ENCODE measurements around the gene ITGA3. TPM values are rescaled to one million over a fixed set of nuclear protein-coding genes. Genes with fewer than 3 reads are reported as not detected.

ITGA3 gene
- total RNA-seq, 2 experiments from 2014 or later = 7.9 to 8.7 TPM

- ATAC-seq (no peak), DNase-seq (no peak)
- Mint-ChIP-seq H3K27ac (no peak overlapping the region), H3K36me3 (ENCODE audit: low read depth) (no peaks in the 10 kb centered on the region), H3K4me3 (no peak overlapping the region), H3K4me1 (ENCODE audit: low read depth) (peaks cover 4% of the 10 kb centered on the region), H3K27me3 (ENCODE audit: low read depth) (no peaks in the 10 kb centered on the region), H3K9me3 (ENCODE audit: insufficient read depth) (no peaks in the 10 kb centered on the region)
- ChIA-PET CTCF (interaction anchor here (1.1 to 2.4 kb wide), 4 partner anchors 11 to 20 kb away, joined by 5 to 17 read pairs (median 11); partner anchors contain the start of gene ITGA3), POLR2A (no interaction called here)
These were observed 20.8 kb downstream of the ITGA3 start for GRCh38 chr17:50076591-50077235.

DNA sequence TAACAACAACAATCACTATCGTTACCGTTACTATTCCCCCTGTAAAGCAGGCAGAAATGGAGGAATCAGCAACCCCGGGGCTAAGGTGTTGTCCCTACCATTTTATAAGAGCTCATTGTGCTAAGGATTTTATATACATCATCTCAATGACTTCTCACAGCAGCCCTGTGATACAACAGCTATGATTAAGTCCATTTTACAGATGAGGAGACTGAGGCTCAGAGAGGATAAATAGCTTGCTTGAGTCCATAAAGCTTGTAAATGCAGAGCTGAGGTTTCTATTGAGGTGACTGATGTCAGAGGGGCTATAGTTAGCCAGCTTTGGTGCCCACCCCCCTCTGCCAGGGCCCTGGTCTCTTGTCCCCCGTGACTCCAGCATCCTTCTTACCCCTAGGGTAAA lies 22.5 kb downstream of the ITGA3 start:
- no peak for DNase-seq
- Mint-ChIP-seq H3K27ac (no peak overlapping the region), H3K36me3 (ENCODE audit: low read depth) (no peaks in the 10 kb centered on the region), H3K4me1 (ENCODE audit: low read depth) (no peaks in the 10 kb centered on the region), H3K4me3 (no peak overlapping the region), H3K9me3 (ENCODE audit: insufficient read depth) (no peaks in the 10 kb centered on the region), H3K27me3 (ENCODE audit: low read depth) (no peaks in the 10 kb centered on the region)
- POLR2A ChIA-PET = no interaction called here
- CTCF ChIA-PET = interaction anchor here (1.2 to 2.4 kb wide), 5 partner anchors 9 to 126 kb away, joined by 3 to 17 read pairs (median 10); partner anchors contain the start of gene ITGA3
- no peak for ATAC-seq

GRCh38 chr17:50079334-50080095 lies 23.6 kb downstream of the ITGA3 start:
- H3K27me3 Mint-ChIP-seq (ENCODE audit: low read depth) = no peaks in the 10 kb centered on the region
- H3K4me1 Mint-ChIP-seq (ENCODE audit: low read depth) = no peaks in the 10 kb centered on the region
- ChIA-PET CTCF (interaction anchor here (1.2 to 2.4 kb wide), 4 partner anchors 8 to 121 kb away, joined by 3 to 17 read pairs (median 8); partner anchors contain the start of gene ITGA3), POLR2A (no interaction called here)
- no peak overlapping the region for H3K4me3 Mint-ChIP-seq
- no peak overlapping the region for H3K27ac Mint-ChIP-seq
- H3K9me3 Mint-ChIP-seq (ENCODE audit: insufficient read depth) = no peaks in the 10 kb centered on the region
- DNase-seq = no peak
- no peak for ATAC-seq
- no peaks in the 10 kb centered on the region for H3K36me3 Mint-ChIP-seq (ENCODE audit: low read depth)

DNA sequence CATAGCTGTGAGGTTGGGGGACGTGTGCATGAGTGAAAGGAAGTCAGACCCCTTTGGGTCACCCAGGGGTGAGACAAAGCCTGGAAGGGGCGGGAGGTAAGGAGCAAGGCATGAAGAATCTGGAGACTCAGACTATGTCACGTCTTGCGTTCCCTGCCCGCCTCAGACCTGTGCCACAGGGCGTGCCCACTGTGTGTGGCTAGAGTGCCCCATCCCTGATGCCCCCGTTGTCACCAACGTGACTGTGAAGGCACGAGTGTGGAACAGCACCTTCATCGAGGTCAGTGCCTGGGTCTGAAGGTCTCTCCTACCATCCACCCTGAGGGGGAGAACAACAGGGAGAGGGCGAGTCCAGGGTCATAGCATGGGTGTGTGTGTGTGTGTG lies 24.2 kb downstream of the ITGA3 start:
- POLR2A ChIA-PET = no interaction called here

GRCh38 chr17:50080827-50081226 lies 24.9 kb downstream of the ITGA3 start:
- ChIA-PET POLR2A (no interaction called here), CTCF (interaction anchor here (1.2 to 2.2 kb wide), 4 partner anchors 13 to 119 kb away, joined by 3 to 9 read pairs (median 3); no protein-coding TSS in a partner anchor)
- ATAC-seq (no peak), DNase-seq (no peak)
- Mint-ChIP-seq H3K27me3 (ENCODE audit: low read depth) (no peaks in the 10 kb centered on the region), H3K9me3 (ENCODE audit: insufficient read depth) (no peaks in the 10 kb centered on the region), H3K4me1 (ENCODE audit: low read depth) (no peaks in the 10 kb centered on the region), H3K4me3 (no peak overlapping the region), H3K36me3 (ENCODE audit: low read depth) (no peaks in the 10 kb centered on the region), H3K27ac (no peak overlapping the region)

More for the DNA sequence above, 24.2 kb downstream of the ITGA3 start:
- Mint-ChIP-seq H3K4me1 (ENCODE audit: low read depth) (no peaks in the 10 kb centered on the region), H3K27me3 (ENCODE audit: low read depth) (no peaks in the 10 kb centered on the region), H3K27ac (no peak overlapping the region), H3K9me3 (ENCODE audit: insufficient read depth) (no peaks in the 10 kb centered on the region), H3K4me3 (no peak overlapping the region), H3K36me3 (ENCODE audit: low read depth) (no peaks in the 10 kb centered on the region)
- no peak for DNase-seq
- CTCF ChIA-PET = interaction anchor here (1.2 to 1.6 kb wide), 2 partner anchors 14 to 120 kb away, joined by 3 read pairs; no protein-coding TSS in a partner anchor
- ATAC-seq = no peak

GRCh38 chr17:50081757-50082156 lies 25.8 kb downstream of the ITGA3 start:
- POLR2A ChIA-PET = no interaction called here
- ATAC-seq = no peak
- H3K4me1 Mint-ChIP-seq (ENCODE audit: low read depth) = no peaks in the 10 kb centered on the region

GRCh38 chr17:50087246-50087911 lies 31.5 kb downstream of the ITGA3 start:
- H3K27me3 Mint-ChIP-seq (ENCODE audit: low read depth) = no peaks in the 10 kb centered on the region
- no peaks in the 10 kb centered on the region for H3K9me3 Mint-ChIP-seq (ENCODE audit: insufficient read depth)
- CTCF ChIA-PET = interaction anchor here (0.6 to 3.7 kb wide), 33 partner anchors 9 to 443 kb away, joined by 3 to 91 read pairs (median 5); partner anchors contain the start of genes ITGA3, LRRC59, PDK2 and PPP1R9B
- H3K27ac Mint-ChIP-seq = no peak overlapping the region
- H3K4me1 Mint-ChIP-seq (ENCODE audit: low read depth) = no peaks in the 10 kb centered on the region
- DNase-seq = peak; percentile 84
- no peaks in the 10 kb centered on the region for H3K36me3 Mint-ChIP-seq (ENCODE audit: low read depth)
- ATAC-seq = peak; percentile 84
- POLR2A ChIA-PET = interaction anchor here (0.6 to 0.8 kb wide), 2 partner anchors 31 to 87 kb away, joined by 3 read pairs; partner anchors contain the start of gene ITGA3
- no peak overlapping the region for H3K4me3 Mint-ChIP-seq

More at GRCh38 chr17:50081757-50082156, 25.8 kb downstream of the ITGA3 start:
- no peak overlapping the region for H3K27ac Mint-ChIP-seq
- no peaks in the 10 kb centered on the region for H3K9me3 Mint-ChIP-seq (ENCODE audit: insufficient read depth)
- no peaks in the 10 kb centered on the region for H3K36me3 Mint-ChIP-seq (ENCODE audit: low read depth)
- CTCF ChIA-PET = interaction anchor here (1.2 to 2.2 kb wide), 4 partner anchors 9 to 84 kb away, joined by 3 to 9 read pairs (median 3); no protein-coding TSS in a partner anchor
- H3K4me3 Mint-ChIP-seq = no peak overlapping the region
- no peak for DNase-seq
- H3K27me3 Mint-ChIP-seq (ENCODE audit: low read depth) = no peaks in the 10 kb centered on the region

DNA sequence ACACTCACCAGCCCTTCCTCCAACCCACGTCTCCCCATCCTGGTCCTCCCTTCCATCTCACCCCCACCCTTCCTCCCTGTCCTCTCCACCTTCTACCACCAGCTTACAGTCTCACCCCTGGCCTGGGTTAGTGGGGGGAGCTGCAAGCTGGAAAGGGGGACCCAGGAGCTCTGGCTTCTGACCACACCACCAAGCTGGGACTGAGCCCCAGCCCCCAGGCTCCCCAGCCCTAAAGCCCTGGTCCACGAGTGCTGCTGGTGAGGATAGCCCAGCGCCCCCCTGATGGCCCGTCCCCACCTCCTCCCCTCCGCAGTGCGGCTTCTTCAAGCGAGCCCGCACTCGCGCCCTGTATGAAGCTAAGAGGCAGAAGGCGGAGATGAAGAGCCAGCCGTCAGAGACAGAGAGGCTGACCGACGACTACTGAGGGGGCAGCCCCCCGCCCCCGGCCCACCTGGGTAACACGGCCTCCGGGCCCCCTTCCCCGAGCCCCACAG lies 32.0 kb downstream of the ITGA3 start:
- Mint-ChIP-seq H3K4me1 (ENCODE audit: low read depth) (no peaks in the 10 kb centered on the region), H3K4me3 (no peak overlapping the region), H3K9me3 (ENCODE audit: insufficient read depth) (no peaks in the 10 kb centered on the region), H3K27ac (no peak overlapping the region), H3K27me3 (ENCODE audit: low read depth) (no peaks in the 10 kb centered on the region), H3K36me3 (ENCODE audit: low read depth) (no peaks in the 10 kb centered on the region)
- ChIA-PET CTCF (interaction anchor here (0.6 to 3.7 kb wide), 28 partner anchors 9 to 443 kb away, joined by 3 to 91 read pairs (median 6); partner anchors contain the start of genes ITGA3, PDK2 and PPP1R9B), POLR2A (interaction anchor here (0.6 to 0.8 kb wide), 2 partner anchors 32 to 86 kb away, joined by 3 read pairs; partner anchors contain the start of gene ITGA3)
- no peak for ATAC-seq
- DNase-seq = no peak

DNA sequence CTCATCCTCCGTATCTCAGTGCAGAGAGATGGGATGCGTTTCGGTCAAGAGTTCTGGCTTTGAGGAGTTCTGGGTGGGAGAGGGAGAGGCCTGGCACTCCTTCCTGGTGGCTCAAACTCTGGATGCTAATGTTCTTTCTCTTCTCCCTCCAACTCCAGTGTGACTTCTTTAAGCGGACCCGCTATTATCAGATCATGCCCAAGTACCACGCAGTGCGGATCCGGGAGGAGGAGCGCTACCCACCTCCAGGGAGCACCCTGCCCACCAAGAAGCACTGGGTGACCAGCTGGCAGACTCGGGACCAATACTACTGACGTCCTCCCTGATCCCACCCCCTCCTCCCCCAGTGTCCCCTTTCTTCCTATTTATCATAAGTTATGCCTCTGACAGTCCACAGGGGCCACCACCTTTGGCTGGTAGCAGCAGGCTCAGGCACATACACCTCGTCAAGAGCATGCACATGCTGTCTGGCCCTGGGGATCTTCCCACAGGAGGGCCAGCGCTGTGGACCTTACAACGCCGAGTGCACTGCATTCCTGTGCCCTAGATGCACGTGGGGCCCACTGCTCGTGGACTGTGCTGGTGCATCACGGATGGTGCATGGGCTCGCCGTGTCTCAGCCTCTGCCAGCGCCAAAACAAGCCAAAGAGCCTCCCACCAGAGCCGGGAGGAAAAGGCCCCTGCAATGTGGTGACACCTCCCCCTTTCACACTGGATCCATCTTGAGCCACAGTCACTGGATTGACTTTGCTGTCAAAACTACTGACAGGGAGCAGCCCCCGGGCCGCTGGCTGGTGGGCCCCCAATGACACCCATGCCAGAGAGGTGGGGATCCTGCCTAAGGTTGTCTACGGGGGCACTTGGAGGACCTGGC lies 33.3 kb downstream of the ITGA3 start:
- H3K27ac Mint-ChIP-seq = no peak overlapping the region
- H3K27me3 Mint-ChIP-seq (ENCODE audit: low read depth) = peaks cover 2% of the 10 kb centered on the region
- no peaks in the 10 kb centered on the region for H3K36me3 Mint-ChIP-seq (ENCODE audit: low read depth)
- H3K9me3 Mint-ChIP-seq (ENCODE audit: insufficient read depth) = no peaks in the 10 kb centered on the region
- POLR2A ChIA-PET = no interaction called here
- CTCF ChIA-PET = interaction anchor here (3.7 kb wide), 1 partner anchor 60 kb away, joined by 91 read pairs; no protein-coding TSS in a partner anchor
- DNase-seq = no peak
- H3K4me3 Mint-ChIP-seq = no peak overlapping the region
- peaks cover 2% of the 10 kb centered on the region for H3K4me1 Mint-ChIP-seq (ENCODE audit: low read depth)
- no peak for ATAC-seq

GRCh38 chr17:50090071-50090470 lies 34.2 kb downstream of the ITGA3 start:
- ChIA-PET POLR2A (no interaction called here), CTCF (interaction anchor here (1.4 to 11.0 kb wide), 2 partner anchors 8 to 25 kb away, joined by 3 to 115 read pairs; no protein-coding TSS in a partner anchor)
- Mint-ChIP-seq H3K36me3 (ENCODE audit: low read depth) (no peaks in the 10 kb centered on the region), H3K4me3 (no peak overlapping the region), H3K9me3 (ENCODE audit: insufficient read depth) (no peaks in the 10 kb centered on the region), H3K27me3 (ENCODE audit: low read depth) (peaks cover 2% of the 10 kb centered on the region), H3K27ac (no peak overlapping the region), H3K4me1 (ENCODE audit: low read depth) (peaks cover 11% of the 10 kb centered on the region)
- ATAC-seq (no peak), DNase-seq (no peak)

All from activated CD8-positive, alpha-beta T cell treated with anti-CD3 and anti-CD28 coated beads, Interleukin-2, amount 10 ng/mL, durations not matched to agents 7 days and 5 days (primary cell).